HG03575 (cell line): Measurements from ENCODE around the gene VPS50.

Source experiments
- ATAC-seq: cut with Tn5 transposase; IDR thresholded peaks from one replicate; pipeline ENCODE4 v1.9.1; 2021; ENCODE audit not compliant: unreplicated experiment, insufficient number of reproducible peaks, low FRiP score; ENCODE audit errors: extremely low read depth

The VPS50 gene, protein sequence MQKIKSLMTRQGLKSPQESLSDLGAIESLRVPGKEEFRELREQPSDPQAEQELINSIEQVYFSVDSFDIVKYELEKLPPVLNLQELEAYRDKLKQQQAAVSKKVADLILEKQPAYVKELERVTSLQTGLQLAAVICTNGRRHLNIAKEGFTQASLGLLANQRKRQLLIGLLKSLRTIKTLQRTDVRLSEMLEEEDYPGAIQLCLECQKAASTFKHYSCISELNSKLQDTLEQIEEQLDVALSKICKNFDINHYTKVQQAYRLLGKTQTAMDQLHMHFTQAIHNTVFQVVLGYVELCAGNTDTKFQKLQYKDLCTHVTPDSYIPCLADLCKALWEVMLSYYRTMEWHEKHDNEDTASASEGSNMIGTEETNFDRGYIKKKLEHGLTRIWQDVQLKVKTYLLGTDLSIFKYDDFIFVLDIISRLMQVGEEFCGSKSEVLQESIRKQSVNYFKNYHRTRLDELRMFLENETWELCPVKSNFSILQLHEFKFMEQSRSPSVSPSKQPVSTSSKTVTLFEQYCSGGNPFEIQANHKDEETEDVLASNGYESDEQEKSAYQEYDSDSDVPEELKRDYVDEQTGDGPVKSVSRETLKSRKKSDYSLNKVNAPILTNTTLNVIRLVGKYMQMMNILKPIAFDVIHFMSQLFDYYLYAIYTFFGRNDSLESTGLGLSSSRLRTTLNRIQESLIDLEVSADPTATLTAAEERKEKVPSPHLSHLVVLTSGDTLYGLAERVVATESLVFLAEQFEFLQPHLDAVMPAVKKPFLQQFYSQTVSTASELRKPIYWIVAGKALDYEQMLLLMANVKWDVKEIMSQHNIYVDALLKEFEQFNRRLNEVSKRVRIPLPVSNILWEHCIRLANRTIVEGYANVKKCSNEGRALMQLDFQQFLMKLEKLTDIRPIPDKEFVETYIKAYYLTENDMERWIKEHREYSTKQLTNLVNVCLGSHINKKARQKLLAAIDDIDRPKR

DNA sequence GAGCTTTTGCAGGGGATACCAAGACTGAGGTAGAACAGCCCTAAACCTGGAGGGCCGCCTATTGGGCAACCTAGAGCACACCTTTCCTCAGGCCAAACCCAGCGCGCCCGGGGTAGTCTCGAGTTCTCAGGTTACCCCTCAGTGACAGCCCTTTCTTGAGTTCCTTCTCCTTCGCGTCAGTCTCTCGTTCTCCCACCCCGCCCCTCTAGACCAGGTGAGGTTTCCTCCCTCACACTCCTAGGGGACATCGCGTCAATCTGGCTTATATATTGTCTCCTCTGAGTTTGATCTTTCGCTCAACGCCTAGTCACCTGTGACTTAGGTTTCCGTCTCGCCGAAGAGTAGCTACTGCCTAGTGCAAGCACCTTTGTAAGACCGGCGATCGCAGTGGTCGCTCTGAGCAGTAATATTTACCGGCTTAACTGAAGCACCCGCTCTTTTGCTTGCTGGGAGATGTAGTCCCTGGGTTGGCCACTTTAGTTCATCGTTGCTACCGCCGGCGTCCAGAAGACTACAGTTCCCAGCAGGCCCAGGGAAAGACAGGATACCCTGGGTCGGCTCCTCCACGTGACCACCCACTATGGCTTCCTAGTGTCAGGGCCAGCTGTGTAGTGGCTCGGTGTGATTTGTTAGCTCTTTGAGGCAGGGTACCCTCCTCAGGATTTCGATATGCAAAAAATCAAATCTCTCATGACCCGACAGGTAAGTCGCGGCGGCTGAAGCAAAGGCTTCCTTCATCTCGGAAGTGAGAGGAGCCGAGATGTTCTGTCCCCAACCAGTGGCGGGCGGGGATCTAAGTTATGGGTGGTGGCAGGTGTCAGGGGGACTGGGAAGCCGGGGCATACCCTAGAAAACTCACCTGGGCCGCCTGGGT is at the start of gene VPS50:
Gene VPS50 (plus strand): TSS at position 568 of the 874 bp plus-strand sequence. CDS start 102 bp downstream, at position 670.
- peak; percentile 99 for ATAC-seq

DNA sequence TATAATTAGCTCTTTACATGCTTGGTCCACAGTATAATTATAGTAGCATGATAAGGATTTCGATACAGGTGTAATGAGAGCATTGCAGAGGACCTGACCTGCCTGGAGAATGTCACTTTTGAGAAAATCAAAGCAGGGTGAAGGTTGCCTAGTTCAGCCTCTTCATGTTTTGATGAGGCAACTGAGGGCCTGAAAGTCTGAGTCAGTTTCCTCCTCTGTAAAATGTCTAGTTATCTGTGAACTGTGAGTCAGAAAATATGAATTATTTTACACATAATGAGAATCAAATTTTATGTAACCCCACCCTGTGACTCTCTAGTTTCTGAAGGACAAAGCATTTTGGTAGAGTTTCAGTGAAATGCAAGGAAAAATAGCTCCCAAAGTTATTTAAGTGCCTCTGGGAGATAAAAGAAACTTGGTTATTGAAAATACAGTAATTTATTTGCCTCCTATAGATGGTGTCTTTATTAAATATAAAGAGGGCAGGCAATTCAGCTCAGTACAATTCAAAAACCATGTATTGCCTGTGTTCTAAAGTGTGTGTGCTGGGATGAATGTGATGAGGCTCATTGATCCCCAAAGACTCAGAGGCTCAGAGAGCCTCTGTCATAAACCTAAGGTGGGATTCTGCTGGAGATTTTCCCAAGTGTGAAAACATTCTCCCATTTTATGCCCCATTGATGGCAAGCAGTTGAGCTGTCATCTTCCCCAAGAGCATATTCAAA is 46.7 kb upstream of the VPS50 start:
- ATAC-seq: no peak

DNA sequence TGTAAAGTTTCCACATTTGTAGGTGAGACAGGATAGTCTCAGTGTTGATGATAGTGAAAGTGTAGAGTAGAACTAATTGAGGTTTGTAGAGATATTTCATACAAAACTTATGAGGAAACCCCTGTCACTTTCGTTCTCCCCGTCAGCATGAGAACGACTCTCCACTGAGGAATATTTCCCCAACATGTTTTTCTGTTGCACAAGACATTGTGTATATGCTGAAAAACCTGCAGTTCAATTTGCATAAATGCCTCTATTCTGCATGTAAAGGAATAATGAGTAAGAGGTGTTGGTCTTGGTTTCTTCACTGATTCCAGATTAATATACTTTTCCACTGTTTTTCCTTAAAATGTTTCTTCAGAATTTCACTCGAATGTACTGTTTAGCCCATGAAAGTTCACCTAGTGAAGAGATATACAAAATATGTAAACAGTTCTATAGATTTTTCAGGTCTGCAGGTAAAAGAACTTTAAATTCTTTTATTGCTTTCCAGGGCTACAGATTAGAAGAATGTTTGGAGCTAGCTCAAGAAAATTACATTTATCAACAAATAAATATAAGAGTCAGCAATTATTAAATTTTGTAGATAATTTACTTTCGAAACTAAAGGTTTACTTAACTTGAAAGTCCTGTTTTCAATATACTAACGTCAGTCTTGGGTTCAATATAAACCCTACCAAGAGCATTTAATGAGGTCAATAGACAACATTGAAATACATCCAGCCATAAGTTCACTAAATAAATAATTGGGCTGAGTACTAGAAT is 43.1 kb upstream of the VPS50 start:
- no peak for ATAC-seq

DNA sequence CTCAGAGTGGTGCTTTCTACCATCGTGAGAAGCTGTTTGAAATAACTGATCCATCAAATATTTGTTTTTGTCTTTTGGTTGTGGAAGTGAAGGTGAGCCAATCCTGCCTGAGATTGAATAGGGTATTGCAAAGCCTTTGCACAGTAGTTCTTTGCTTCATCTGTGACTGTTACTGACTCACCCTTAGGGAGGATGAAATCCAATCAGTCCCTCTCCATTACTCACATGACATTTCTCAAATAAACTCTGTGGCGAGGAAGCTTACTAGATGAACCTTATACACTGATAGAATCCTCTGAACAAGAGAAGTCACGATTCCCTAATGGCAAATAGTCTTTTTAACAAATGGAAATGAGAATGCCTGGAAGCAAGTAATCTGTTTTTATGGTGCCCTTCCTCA is 37.8 kb upstream of the VPS50 start:
- ATAC-seq: no peak

DNA sequence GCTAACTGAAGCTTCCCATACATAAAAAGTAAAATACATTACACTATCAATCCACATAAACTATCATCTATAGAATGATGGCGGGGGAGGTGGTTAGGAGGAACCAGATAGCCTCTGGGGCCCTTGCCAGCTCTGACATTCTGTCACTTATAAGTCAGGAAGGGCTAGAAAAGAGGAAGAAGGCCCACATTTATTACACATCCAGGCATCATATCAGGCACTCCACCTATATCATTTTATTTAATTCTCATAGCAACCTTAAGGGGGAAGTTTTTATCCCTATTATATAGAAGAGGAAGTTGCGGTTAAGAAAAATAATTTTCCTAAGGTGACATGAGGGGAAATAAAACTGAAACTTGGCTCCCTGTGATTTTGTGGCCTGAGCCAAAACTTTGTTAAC is 35.8 kb upstream of the VPS50 start:
- ATAC-seq: no peak

DNA sequence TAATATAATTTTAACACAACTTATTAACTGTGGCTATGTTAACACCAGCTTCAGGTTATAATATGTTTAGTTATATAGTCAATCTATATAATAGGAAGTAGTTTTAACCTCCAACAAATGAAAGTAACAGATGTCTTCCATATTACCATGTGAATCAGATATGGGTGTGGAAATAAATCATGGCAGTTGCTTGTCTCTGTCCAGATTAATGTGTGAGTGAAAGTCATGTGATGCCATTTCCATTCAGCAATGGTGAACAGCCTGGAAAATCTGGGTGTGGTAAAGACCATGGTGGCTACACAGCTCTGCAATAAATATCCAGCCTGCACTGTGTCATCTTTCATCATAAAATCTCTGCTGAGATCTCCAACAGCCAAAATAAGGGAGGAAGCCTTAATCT is 33.7 kb upstream of the VPS50 start:
- no peak for ATAC-seq

DNA sequence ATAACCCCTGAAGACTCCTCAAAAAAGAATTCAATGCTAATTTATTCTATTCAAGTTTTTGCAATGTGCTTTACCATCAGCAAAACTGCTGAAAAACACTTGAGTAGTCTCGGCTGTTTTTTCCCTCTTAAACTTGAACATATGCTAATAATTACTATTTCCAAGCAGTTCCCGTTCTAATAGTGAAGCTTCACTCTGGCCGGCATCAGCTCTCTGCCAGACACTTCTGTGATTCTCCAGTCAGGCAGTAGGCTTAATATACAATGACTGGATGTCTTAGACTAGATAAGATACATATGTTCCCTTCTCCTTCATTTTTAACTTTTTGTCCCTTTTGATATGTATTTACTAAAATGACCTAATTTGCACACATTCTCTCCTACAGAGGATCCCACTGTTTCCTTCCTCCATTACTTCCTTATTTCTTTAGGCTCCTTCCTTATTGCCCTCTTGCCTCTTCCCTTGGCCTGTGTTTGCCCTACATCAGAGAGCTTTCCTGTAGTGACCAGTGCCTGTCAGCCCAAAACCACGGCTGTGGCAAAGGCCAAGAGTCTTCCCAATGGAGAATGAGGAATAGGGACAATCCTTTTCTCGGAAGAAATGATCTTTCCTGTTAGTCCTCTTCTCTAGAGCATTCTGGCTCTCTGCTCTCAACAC is 29.4 kb upstream of the VPS50 start:
- no peak for ATAC-seq

DNA sequence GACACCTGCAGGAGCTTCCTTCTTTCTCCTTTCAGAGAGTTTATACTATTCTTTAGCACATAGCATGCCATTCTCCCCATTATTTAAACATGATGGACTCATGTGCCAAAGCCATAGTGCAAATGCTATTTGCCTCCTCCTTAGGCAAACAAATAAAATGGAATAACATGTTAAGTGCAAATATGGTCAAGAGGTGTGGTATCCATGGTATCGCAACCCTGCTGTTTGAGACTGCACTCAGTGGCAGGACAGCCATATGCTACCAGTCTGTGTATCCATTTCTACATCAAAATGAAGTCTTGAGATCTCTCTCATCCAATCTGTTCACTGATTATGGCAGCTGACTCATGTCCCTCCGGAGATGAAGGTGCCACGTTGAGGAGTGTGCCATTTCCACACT is 28.7 kb upstream of the VPS50 start:
- ATAC-seq: no peak

DNA sequence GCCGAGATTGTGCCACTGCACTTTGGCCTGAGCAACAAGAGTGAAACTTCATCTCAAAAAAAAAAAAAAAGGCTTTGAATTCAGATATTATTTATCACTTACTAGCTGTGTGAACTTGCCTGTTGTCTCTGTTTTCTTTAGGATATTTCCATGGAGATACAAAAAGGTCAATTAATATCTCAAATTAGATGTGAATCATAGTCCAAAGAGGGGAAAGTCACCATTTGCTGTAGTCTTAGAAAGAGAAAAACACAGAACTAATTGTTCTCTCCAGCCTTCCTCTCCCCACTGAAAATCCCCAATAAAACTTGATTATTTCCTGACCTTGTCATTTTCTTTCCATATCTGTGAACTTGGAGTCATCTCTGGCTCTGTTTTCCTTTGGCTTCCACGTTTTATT is 27.1 kb upstream of the VPS50 start:
- no peak for ATAC-seq

DNA sequence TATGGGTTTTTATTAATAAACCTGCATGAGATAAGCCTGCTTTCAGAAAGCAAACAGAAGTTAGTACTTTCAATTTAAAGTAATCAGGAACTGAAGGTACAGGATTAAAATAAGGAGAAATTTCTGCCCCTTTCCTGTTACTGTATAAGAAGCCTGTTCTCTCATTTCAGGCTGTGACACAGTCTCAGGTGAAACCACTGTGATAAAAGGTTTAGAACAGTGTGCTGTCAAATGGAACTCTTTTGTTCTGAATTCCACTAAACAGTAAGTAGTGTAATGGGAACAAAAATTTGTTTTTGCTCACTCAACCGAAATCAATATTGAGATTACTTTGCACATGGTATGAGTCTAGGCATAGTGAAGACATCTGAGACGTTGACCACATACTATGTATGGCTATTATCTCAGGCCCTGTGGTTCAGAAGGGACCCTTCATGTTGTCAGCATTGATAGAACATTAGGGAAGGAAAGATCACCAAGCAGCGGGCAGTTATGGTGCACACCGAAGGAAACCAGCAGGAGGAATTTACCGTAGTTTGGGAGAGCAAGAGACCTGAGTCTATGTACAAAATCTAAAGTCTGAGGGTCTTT is 20.8 kb upstream of the VPS50 start:
- no peak for ATAC-seq

DNA sequence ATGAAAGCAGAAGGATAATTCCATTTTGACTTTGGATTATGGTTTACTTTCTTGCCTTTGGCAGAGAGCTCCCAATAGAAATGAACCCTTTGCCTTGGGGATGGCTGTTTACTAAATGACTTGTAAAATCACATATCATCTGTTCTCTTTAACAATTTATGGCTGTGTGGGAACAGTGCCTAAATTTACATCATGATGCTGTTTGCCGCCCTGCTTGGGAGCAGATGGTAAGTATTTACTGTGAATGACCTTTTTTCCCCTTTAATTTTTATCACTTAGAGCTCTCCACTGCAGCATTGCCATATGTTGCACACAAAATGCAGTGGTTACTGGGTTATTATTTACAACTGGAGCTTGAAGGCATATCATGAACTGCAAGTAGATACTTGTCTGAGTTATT is 19.3 kb upstream of the VPS50 start:
- no peak for ATAC-seq

DNA sequence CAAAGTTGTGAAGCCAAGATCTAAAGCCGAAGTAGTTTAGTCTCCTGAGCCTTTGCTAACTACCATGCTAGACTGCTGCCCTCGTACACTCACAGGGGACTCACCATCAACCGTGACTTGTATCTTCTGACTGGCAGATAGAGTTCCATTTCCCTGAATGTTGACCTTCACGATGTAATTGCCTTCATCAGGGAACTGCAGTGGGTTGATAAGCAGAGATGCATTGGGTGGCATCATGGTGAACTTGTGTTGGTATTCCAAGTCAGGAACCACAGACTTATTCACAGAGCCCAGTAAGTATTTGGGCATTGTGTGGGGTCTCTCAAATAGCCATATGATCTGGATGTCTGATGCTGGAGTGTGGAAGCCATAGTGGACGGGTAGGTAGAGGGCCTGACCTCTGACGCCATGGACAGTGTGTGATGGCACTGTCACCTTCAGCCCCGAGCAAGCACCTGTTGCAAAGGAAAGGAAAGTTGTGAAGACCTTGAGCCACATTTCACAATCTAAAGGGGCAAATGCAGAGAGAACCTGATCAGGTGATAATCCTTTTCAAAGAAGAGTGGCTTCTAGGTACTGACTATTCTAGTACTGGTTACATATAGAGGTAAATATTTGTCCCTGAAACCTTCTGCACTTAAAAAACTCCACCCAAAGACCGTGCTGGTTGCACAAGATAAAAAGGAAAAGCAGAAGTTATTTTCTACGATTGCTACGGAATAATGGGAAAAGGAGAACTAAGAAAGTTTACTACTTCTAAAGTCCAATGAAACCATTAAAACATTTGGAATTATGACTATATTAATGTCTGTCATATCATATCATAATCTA is 13.0 kb upstream of the VPS50 start:
- ATAC-seq: no peak

DNA sequence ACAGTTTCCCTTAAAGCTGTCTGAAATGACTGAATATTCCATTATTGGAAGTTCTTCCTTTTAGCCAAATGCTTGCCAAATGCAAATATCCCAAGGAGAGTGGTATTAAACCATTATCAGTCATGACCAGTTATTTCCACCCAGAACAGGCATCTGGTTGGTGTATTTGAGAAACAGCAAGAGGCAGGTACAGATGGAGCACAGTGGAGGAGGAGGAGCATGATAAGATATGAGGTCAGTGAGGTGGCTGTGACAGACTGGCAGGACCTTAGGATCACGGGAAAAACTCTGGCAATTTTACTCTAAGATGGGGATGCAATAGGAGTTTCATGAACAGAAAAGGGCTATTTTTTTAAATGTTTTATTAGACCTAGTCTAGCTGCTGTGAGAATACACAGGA is 12.3 kb upstream of the VPS50 start:
- ATAC-seq: no peak

DNA sequence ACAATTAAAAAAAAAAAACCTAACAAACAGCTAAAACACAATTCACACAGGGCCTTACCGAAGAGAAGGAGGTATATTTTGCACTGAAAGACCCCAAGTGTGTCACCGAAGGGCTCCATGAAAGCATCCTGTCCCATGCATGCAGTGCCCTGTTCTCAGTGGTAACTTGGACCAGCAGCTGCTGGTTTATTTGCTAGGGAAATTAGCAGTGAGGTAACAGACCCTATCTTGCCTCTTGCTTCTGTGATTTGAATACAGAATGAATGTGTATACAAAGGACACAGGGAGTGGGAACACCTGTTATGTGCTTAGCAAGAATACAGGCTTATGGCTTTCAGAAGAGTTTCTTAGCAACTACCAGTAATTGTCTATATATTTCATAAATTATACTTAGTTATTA is 5.9 kb upstream of the VPS50 start, which contains the start of gene HEPACAM2:
Gene HEPACAM2 (minus strand): TSS at position 160 of the 400 bp plus-strand sequence.
- ATAC-seq: no peak

DNA sequence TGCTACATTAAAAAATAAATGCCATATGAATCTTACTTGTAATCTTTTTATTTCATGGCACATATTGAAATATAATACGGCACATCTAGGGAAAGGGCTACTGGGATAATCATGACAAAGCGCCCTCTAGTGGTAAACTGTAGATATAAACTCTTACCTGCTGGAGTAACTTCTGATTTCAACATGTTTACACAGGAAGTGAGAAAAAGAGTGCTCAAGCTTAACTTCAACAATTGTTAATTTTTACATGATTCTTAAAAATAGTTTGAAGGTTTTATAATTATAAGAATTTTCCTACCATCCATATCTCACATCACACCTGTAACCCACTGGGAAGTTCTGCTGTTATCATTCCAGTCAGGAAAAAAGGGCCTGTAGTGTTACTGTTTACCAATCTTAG is 3.9 kb upstream of the VPS50 start:
- ATAC-seq: no peak

DNA sequence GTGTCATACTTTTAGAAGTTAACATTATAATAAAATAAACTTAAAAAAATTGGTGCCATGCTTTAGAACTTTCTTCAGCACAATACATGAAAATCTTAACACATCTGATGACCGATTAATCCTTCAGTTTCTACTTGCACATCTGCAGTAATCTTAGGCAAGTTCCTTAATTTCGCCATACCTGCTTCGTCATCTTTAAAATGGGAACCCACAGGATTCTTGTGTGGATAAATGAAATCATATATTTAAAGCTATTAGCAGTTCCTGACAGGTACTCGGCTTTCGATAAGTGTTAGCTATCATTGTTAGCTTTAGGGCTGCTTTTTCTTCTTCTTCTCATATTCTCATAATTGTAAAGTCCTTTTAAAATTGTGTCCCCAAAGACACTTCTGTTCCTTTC is 907 bp upstream of the VPS50 start:
- no peak for ATAC-seq
